Left ventricle myocardium superior (tissue), 1 donor: ENCODE measurements around the gene PSORS1C2. TPM values are rescaled to one million over a fixed set of nuclear protein-coding genes. Genes with fewer than 3 reads are reported as not detected.

Experiments
- ATAC-seq: fragments of 200-7000 bp; cut with Tn5 transposase; one replicate; pipeline ENCODE4 v1.9.1; 2020; ENCODE audit warnings: mild to moderate bottlenecking, moderate library complexity
- DNase-seq: peaks from one replicate; pipeline ENCODE4 v3.0.0-alpha.2; 2020
- intact Hi-C: fragments of 100-400 bp; cut with micrococcal nuclease; formaldehyde crosslinking; loops from one replicate; pipeline ENCODE4 v1.11.0; 2022
- total RNA-seq: library from RNA; stranded (reverse); fragmentation: NEBNext Ultra II Directional; extraction: Animal tissue kit (Norgen Biotek cat#: 25700); gene quantifications from one replicate; pipeline ENCODE4 v1.2.1, GENCODE V29; 2021
- donor health status: DM: no; HTN: yes; CAD: no; lungs with severe emphysema.

PSORS1C2 gene
- total RNA-seq, 1 donor from 2014 or later = not detected

DNA sequence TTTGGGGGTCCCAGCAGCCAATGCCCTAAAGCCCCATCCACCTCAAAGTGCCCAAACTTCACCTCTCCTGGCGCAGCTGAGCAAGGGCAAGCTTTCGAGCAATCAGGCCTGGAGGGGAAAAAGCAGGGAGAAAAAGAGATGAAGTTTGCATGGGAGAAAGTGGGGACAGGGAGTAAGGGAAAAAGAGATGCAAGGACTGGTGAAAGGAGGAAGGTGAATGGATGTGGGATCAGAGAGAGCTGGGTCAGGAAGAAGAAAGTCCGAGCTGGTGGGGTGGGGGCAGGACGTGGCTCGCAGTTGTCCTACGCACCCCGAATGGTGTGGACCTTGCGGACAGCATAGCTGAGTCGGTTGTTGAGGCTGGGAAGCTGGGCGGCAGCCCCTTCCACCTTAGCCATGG, 6.5 kb upstream of the PSORS1C2 start:
- no peak for DNase-seq
- no peak for ATAC-seq
- intact Hi-C loops = no loop called here

- ATAC-seq (no peak), DNase-seq (no peak)
- intact Hi-C loops = no loop called here
Observed at GRCh38 chr6:31144970-31145340, 6.1 kb upstream of the PSORS1C2 start.

GRCh38 chr6:31144296-31144969, 5.6 kb upstream of the PSORS1C2 start:
- DNase-seq (no peak), ATAC-seq (no peak)
- intact Hi-C loops = no loop called here

DNA sequence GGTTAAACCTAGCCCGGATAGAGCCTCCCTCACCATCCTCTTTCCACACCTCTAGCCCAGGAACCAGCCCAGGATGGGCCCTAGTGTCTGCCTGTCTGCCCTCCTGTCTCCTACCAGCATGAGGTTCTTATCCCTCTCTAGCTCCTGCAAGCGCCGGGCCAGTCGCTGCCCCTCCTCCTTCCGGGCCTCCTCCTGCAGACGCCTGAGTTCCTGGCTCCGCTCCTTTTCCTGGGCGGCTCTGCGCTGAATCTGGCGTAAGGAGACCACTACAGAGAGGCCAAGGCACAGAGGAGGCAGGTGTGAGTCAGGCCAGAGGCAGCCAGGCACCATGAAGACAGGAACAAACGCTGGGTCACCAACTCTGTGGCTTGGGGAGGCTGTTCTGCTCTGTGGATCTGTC, 4.3 kb upstream of the PSORS1C2 start:
- intact Hi-C loops = no loop called here
- ATAC-seq (peak; percentile 90), DNase-seq (peak; percentile 80)

- ATAC-seq (peak; percentile 58), DNase-seq (no peak)
- intact Hi-C loops = no loop called here
Observed at GRCh38 chr6:31142361-31142761, 3.5 kb upstream of the PSORS1C2 start.

GRCh38 chr6:31140643-31141042, 1.8 kb upstream of the PSORS1C2 start:
- intact Hi-C loops = no loop called here
- no peak for DNase-seq
- ATAC-seq = no peak

GRCh38 chr6:31139599-31139998, 733 bp upstream of the PSORS1C2 start:
- intact Hi-C loops = loop anchor here (5.0 kb wide), 2 partner anchors 53 to 228 kb away; no protein-coding TSS in a partner anchor
- DNase-seq (no peak), ATAC-seq (no peak)

DNA sequence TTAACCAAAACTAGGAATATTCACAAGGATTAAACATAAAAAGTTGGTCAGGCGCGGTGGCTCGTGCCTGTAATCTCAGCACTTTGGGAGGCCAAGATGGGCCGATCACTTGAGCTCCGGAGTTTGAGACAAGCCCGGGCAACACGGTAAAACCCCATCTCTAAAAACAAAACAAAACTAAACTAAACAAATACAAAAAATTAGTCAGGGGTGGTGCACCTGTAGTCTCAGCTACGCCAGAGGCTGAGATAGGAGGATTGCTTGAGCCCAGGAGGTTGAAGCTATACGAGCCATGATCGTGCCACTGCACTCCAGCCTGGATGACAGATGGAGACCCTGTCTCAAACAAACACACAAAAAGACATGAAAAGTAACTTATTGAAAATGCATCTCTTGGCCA, 3.2 kb downstream of the PSORS1C2 start:
- intact Hi-C loops = loop anchor here (5.0 kb wide), 2 partner anchors 57 to 232 kb away; no protein-coding TSS in a partner anchor
- DNase-seq (no peak), ATAC-seq (no peak)

GRCh38 chr6:31132806-31133205, 6.1 kb downstream of the PSORS1C2 start:
- DNase-seq (no peak), ATAC-seq (no peak)
- intact Hi-C loops = no loop called here

- intact Hi-C loops = no loop called here
- no peak for DNase-seq
- no peak for ATAC-seq
Observed at GRCh38 chr6:31131595-31131994, 7.3 kb downstream of the PSORS1C2 start.

GRCh38 chr6:31130751-31131150, 8.1 kb downstream of the PSORS1C2 start:
- intact Hi-C loops = no loop called here
- ATAC-seq (no peak), DNase-seq (no peak)

DNA sequence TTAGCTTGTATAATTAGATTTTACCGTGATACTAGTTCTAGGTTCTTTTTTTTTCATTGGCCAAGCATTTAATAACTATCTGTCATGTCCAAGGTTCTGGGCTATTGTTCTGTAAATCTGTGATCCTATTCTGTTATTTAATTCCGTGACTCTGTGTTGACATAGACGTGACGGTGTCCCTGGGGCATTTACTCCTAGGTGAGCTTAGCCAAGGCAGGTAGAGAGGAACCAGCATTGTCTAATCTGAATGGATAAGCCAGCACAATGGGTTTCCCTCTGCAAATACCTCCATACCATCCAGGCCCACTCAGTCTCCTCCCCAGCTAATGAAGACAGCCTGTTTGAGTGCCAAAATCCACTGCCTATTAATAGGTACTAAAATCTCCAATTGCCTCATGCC, 9.7 kb downstream of the PSORS1C2 start:
- no peak for ATAC-seq
- no peak for DNase-seq
- intact Hi-C loops = no loop called here

DNA sequence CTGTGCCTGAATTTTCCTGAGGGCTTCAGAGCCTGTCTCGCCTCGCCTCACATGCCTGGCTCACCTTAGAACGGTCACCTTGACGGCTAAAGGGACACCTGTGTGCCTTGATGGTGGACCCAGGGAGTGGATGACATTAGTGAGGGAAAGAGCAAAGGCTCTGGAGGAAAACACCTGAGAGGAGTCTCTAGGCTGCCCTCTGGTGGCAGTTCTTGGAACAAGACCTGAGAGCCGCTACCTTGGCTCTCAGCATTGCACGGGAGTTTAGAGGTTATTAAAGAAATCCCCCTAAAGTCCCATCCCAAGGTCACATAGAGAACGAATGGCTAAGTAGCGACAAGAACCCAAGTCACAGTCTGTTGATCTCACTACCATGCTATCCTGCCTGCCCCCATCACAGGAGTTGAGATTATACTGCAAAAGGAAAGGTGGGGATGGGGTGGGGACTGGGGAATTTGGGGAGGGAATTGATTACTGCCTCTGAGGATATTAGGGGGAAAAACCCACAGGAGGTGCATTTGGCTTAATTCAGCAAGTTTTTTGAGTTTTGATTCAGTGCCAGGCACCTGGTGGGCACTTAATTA, 10.7 kb downstream of the PSORS1C2 start:
- intact Hi-C loops = no loop called here
- DNase-seq = peak; percentile 68
- ATAC-seq = peak; percentile 14

DNA sequence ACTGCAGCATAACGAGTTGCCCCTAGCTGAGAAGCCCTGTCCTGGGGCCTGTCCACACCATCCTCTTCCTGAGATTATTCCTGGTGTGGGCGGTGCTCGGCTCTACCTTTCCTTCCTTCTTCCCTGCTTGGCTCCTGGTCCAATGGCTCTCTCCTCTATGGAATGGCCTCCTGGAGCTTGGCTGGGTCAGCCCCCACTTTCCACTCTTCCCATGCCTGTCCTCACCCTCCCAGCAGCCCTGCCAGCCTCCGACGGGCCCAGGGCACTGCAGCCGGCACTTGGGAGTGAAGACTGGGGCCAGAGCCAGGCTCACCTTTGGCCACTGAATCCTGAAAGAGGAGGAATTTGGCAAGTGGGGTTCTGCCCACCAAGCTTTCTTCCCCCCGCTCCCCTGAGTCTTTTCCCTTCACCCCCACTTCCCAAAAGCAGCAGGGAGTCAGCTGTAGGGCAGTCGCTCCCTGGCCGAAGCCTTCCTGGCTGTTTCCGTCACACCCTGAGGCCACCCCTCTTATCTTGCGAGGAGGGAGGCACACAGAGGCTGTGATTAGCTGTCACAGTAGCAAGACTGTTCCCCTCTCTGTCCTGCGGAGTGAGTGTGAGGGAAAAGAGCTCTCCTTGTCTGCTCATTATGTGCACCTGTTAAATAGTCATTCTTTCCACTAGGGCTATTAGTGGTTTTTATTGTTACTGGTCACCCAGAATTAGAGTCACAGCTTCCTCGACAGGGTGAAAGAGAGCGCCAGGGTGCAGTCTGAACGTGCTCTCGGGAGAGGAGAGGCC, 12.3 kb downstream of the PSORS1C2 start:
- DNase-seq = no peak
- peak; percentile 36 for ATAC-seq
- intact Hi-C loops = no loop called here

DNA sequence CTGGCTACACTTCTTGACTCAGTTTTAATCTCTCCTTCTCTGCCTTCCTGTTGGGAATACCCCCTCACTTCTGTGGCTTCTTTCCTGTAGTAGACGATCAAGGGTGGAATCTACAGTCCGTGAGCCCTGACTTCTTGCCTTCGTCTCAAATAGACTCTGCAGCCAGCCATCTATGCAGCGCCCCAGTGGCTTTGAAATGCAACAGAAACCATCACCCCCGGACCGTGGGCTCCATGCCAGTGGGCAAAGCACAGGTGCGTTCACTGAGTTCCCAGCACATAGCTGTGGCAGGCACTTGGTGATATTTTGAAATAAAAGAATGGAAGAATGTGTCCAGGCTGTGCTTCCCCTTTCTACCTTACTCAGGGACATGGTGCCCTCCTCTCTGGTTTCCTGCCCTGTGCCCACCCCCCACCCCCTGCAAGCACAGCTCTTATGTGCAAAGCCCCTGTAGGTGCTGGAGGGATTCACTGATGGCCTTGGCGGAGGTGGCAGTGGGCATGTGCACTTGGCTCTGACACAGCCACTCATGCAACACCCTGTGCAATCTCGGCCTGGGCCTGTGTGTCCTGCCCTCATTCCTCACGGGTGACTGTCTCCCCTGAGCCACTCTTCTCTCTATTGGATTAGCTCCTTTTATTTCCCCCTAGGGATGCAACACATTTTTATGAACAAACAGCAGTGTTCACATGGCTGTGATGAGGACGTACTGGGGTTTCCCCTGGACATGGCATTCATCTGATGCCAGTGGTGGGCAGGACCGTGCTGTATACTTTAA, 13.1 kb downstream of the PSORS1C2 start:
- DNase-seq = peak; percentile 54
- peak; percentile 54 for ATAC-seq
- intact Hi-C loops = no loop called here

DNA sequence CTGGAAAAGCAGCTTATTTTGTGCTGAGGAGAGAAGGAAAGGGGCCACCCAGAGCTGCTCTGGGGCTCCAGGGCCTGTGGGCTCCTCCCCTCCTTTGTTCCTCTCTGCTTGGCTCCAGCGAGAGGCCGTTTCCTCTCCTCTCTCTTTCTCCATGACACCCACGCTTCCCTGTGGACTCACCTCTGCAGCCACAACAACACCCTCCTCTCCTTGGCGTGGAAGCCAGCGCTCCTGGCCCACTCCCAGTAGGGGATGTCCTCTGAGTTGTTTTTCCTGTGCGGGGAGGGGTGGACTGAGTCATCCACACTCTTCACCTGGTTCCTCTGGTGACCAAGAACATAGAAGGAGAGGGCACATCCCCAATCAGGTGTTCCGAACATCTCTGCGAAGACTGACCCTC, 13.7 kb downstream of the PSORS1C2 start:
- peak; percentile 32 for ATAC-seq
- no peak for DNase-seq
- intact Hi-C loops = no loop called here

GRCh38 chr6:31122791-31123706, 15.8 kb downstream of the PSORS1C2 start:
- intact Hi-C loops = no loop called here
- ATAC-seq = peak; percentile 76
- peak; percentile 76 for DNase-seq

- DNase-seq (no peak), ATAC-seq (no peak)
- intact Hi-C loops = no loop called here
Observed at GRCh38 chr6:31121131-31121790, 17.6 kb downstream of the PSORS1C2 start.
